OCI-LY7 (cell line): ENCODE results near the gene PLEKHG7.

Source experiments
- CTCF ChIP-seq: fragments of 200-600 bp; sonication (generic); conservative IDR thresholded peaks from 2 replicates; pipeline ENCODE4 v1.5.1; 2014; ENCODE audit warnings: mild to moderate bottlenecking, antibody characterized with exemption, low read length, moderate library complexity, mixed read lengths
- EZH2phosphoT487 ChIP-seq: fragments of 200-600 bp; sonication (generic); IDR thresholded peaks from 2 replicates; pipeline ENCODE4 v1.6.1; 2018; ENCODE audit warnings: low read depth, borderline replicate concordance, mild to moderate bottlenecking, mixed run types, antibody characterized with exemption, low read length, moderate library complexity, mixed read lengths

DNA sequence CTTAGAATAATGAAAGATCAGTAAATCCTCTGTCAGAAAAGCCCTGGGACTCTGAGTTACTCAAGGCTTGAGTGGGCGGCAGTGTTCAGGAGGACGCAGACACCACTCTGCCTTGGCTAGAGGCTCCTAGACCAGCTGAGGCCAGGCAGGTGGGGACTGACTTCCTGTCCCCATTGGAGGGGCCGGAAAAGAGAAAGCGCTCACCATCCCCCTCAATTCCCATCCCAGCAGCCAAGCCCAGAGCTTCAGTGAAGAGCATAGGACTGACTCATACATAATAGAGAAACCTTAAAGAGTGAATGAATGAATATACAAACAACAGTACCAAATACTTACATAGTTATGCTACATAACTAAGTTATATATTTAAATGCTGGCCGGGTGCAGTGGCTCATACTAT lies 62.0 kb downstream of the PLEKHG7 start:
- TF ChIP-seq CTCF = no peak
- TF ChIP-seq EZH2phosphoT487 = no peak
